Activated naive CD4-positive, alpha-beta T cell treated with anti-CD3 and anti-CD28 coated beads for 36 hours (primary cell): ENCODE results near the gene ZNF8. TPM values are rescaled to one million over a fixed set of nuclear protein-coding genes. Genes with fewer than 3 reads are reported as not detected.

ENCODE experiments used
- microRNA-seq: library from miRNA; unstranded; fragments of <30 nt; microRNA quantifications from one replicate; pipeline ENCODE4 v1.2.0, GENCODE V29; 2022; ENCODE audit warnings: borderline microRNAs expressed, borderline replicate concordance
- total RNA-seq, 2 experiments: library from RNA; stranded (reverse); gene quantifications; one replicate each; pipeline ENCODE4 v1.2.3, GENCODE V29; 2021

Gene ZNF8
- total RNA-seq, 2 experiments from 2014 or later = 3.2 to 3.6 TPM

Small RNA genes within 50 kb of the gene (microRNA-seq; reads per million reads assigned to microRNA genes)
- gene MIR6806 = not detected

Other genes starting within 250 kb of the ZNF8 start
- gene ZSCAN1, start 244.9 kb upstream of the ZNF8 start, total RNA-seq = not detected
- under 1 TPM; 0.54 to 0.62 TPM for gene ZNF135, start 219.7 kb upstream of the ZNF8 start, total RNA-seq
- gene ZSCAN18, start 180.7 kb upstream of the ZNF8 start, total RNA-seq = 10 to 100 TPM; 25.7 to 26.1 TPM
- 1 to 10 TPM; 4.3 to 4.8 TPM for gene ZNF329, start 128.2 kb upstream of the ZNF8 start, total RNA-seq
- gene ZNF274, start 95.9 kb upstream of the ZNF8 start, total RNA-seq = 10 to 100 TPM; 14.6 to 16.9 TPM
- gene ZNF544, start 50.0 kb upstream of the ZNF8 start, total RNA-seq = 10 to 100 TPM; 32.4 to 35.4 TPM
- 10 to 100 TPM; 24.5 to 27.7 TPM for gene ERVK3-1, start 26.4 kb downstream of the ZNF8 start, total RNA-seq
- gene ZSCAN22, start 48.0 kb downstream of the ZNF8 start, total RNA-seq = 1 to 10 TPM; 1.2 to 1.3 TPM
- 1 to 10 TPM; 6.1 to 7.4 TPM for gene A1BG, start 74.5 kb downstream of the ZNF8 start, total RNA-seq
- under 1 TPM; 0.40 to 0.41 TPM for gene ZNF497, start 83.8 kb downstream of the ZNF8 start, total RNA-seq
- 1 to 10 TPM; 1.7 to 1.9 TPM for gene ZNF837, start 102.1 kb downstream of the ZNF8 start, total RNA-seq
- gene RPS5, start 108.3 kb downstream of the ZNF8 start, total RNA-seq = 1,000 to 10,000 TPM; 1,806 to 1,853 TPM
- under 1 TPM in 1 of 2 experiments, not detected in 1; 0.32 TPM for gene RNF225, start 116.7 kb downstream of the ZNF8 start, total RNA-seq
- 1 to 10 TPM; 3.4 to 4.8 TPM for gene ZNF584, start 129.7 kb downstream of the ZNF8 start, total RNA-seq
- 1 to 10 TPM; 2.8 to 2.9 TPM for gene ZNF132, start 161.2 kb downstream of the ZNF8 start, total RNA-seq
- gene ZNF324B, start 172.7 kb downstream of the ZNF8 start, total RNA-seq = 1 to 10 TPM; 5.8 to 6.2 TPM
- 1 to 10 TPM; 2.4 to 3.0 TPM for gene ZNF324, start 188.1 kb downstream of the ZNF8 start, total RNA-seq
- gene ZNF446, start 197.4 kb downstream of the ZNF8 start, total RNA-seq = 1 to 10 TPM; 2.6 to 2.9 TPM
- gene SLC27A5, start 233.0 kb downstream of the ZNF8 start, total RNA-seq = 10 to 100 TPM; 13.8 to 14.4 TPM
- gene ZBTB45, start 240.9 kb downstream of the ZNF8 start, total RNA-seq = 1 to 10 TPM; 5.5 to 6.0 TPM